HepG2 (cell line): ENCODE measurements around the gene ANKS1B. TPM values are rescaled to one million over a fixed set of nuclear protein-coding genes. Genes with fewer than 3 reads are reported as not detected.

ENCODE experiments used
- ATAC-seq: fragments of 200-7000 bp; cut with Tn5 transposase; 3 replicates; pipeline ENCODE4 v1.9.1; 2020; ENCODE audit warnings: mild to moderate bottlenecking, moderate library complexity
- BruUV-seq: library from RNA; stranded (reverse); fragments of 400-500 nt; replicated peaks from 2 replicates; lab custom pipeline; 2021; lab: Mats Ljungman, UMichigan
- CTCF ChIA-PET: fragments of 300-600 bp; formaldehyde crosslinking; extraction: SDS; loops from one replicate; lab custom pipeline; 2021; ENCODE audit warnings: low total read pairs, inconsistent platforms, low intra/inter-chr PET ratio; lab: Yijun Ruan, JAX
- POLR2A ChIA-PET: fragments of 350-600 bp; sonication (Branson Sonifier 250); formaldehyde crosslinking; loops from one replicate; lab custom pipeline; 2020; ENCODE audit warnings: antibody characterized with exemption, inconsistent platforms; lab: Yijun Ruan, JAX
- DNase-seq: peaks from one replicate; pipeline ENCODE4 v3.0.0-alpha.2; 2015; ENCODE audit warnings: low spot score
- FAIRE-seq: peaks from 3 replicates; lab custom pipeline; 2011; peaks lifted over from hg19 to GRCh38; lab: Jason Lieb, UNC
- H2AFZ ChIP-seq: one replicate; pipeline ENCODE4 v1.6.1; 2011; ENCODE audit warnings: low read length, inconsistent platforms
- H3K27ac ChIP-seq: fragments of 300-600 bp; 3 replicates; pipeline ENCODE4 v1.8.0; 2011; ENCODE audit warnings: mixed run types, mild to moderate bottlenecking, mixed read lengths, low read length, inconsistent platforms; ENCODE audit not compliant: insufficient read depth; ENCODE audit errors: extremely low read length
- H3K27me3 ChIP-seq, 2 experiments: fragments of 200-600 bp in 1 of 2; 2 replicates in 1 of 2; 3 replicates in 1 of 2; pipeline versions ENCODE4 v1.6.0 to v1.8.0; 2011; ENCODE audit warnings: low read length in 2 of 2, mild to moderate bottlenecking in 2 of 2, moderate library complexity in 2 of 2, inconsistent platforms in 1 of 2; ENCODE audit not compliant: insufficient read depth in 2 of 2, control insufficient read depth in 1 of 2
- H3K36me3 ChIP-seq, 2 experiments: fragments of 200-600 bp in 1 of 2; replicated peaks in 1 of 2; 2 replicates in 1 of 2; 3 replicates in 1 of 2; pipeline versions ENCODE4 v1.5.1 to v1.8.0; 2011; ENCODE audit warnings: low read length in 2 of 2, inconsistent platforms in 1 of 2; ENCODE audit not compliant: insufficient read depth in 2 of 2, control insufficient read depth in 1 of 2
- H3K4me1 ChIP-seq: 2 replicates; pipeline ENCODE4 v1.5.1; 2012; ENCODE audit warnings: low read length, inconsistent platforms; ENCODE audit not compliant: insufficient read depth
- H3K4me2 ChIP-seq: 2 replicates; pipeline ENCODE4 v1.6.0; 2011; ENCODE audit warnings: low read depth, low read length, inconsistent platforms
- H3K4me3 ChIP-seq, 3 experiments: fragments of 200-600 bp in 1 of 3; sonication (generic), shearing (Covaris generic) in 1 of 3; replicated peaks in 1 of 3; 2 replicates each; pipeline ENCODE4 v1.5.1; 2011 to 2016; ENCODE audit warnings: low read length in 3 of 3, inconsistent platforms in 2 of 3, low read depth in 2 of 3, mild to moderate bottlenecking in 2 of 3, control low read depth in 1 of 3, mixed read lengths in 1 of 3; ENCODE audit not compliant: insufficient read depth in 1 of 3
- H3K79me2 ChIP-seq: one replicate; pipeline ENCODE4 v1.6.1; 2011; ENCODE audit warnings: low read length, inconsistent platforms; ENCODE audit not compliant: insufficient read depth
- H3K9ac ChIP-seq: 2 replicates; pipeline ENCODE4 v1.6.0; 2011; ENCODE audit warnings: mild to moderate bottlenecking, low read depth, low read length, inconsistent platforms; ENCODE audit not compliant: insufficient read depth
- H3K9me3 ChIP-seq: 2 replicates; pipeline ENCODE4 v1.5.1; 2012; ENCODE audit warnings: mild to moderate bottlenecking, low read length
- H4K20me1 ChIP-seq: 2 replicates; pipeline ENCODE4 v1.6.0; 2011; ENCODE audit warnings: inconsistent platforms, mild to moderate bottlenecking, low read length, moderate library complexity; ENCODE audit not compliant: insufficient read depth
- ELF3 ChIP-seq: IDR thresholded peaks from 2 replicates; pipeline ENCODE4 v1.6.1; 2016; ENCODE audit warnings: missing genetic modification reagents, missing compliant biosample characterization
- KAT2B ChIP-seq: fragments of 150-350 bp; IDR thresholded peaks from 2 replicates; pipeline ENCODE4 v1.6.1; 2014; ENCODE audit warnings: low read depth, low read length, borderline replicate concordance
- KLF15 ChIP-seq: sonication (generic); formaldehyde crosslinking; IDR thresholded peaks from 2 replicates; pipeline ENCODE4 v1.8.1; 2023; ENCODE audit warnings: borderline replicate concordance, mild to moderate bottlenecking, inconsistent platforms, missing genetic modification reagents, mixed read lengths
- MIER2 ChIP-seq: IDR thresholded peaks from 2 replicates; pipeline ENCODE4 v1.6.1; 2016; ENCODE audit warnings: missing biosample characterization, missing genetic modification reagents
- ZNF142 ChIP-seq: sonication (generic); formaldehyde crosslinking; IDR thresholded peaks from 2 replicates; pipeline ENCODE4 v1.4.0; 2020; ENCODE audit warnings: missing genetic modification reagents
- ZNF761 ChIP-seq: sonication (generic); formaldehyde crosslinking; conservative IDR thresholded peaks from 2 replicates; pipeline ENCODE4 v1.4.0; 2020; ENCODE audit warnings: mild to moderate bottlenecking, missing genetic modification reagents
- WGBS: methylation state at CpG from one replicate; pipeline ENCODE4 v1.1.6; 2017; ENCODE audit warnings: low lambda C conversion rate; 5-methylcytosine and 5-hydroxymethylcytosine counted together
- in situ Hi-C: cut with HindIII; loops from 2 replicates; pipeline ENCODE4 v1.10.0; 2017; ENCODE audit warnings: low pct_unique_long_range_greater_than_20kb; ENCODE audit not compliant: extremely low pct_ligation_motif_present
- intact Hi-C: fragments of 100-400 bp; cut with micrococcal nuclease; formaldehyde crosslinking; loops from one replicate; pipeline ENCODE4 v1.10.0; 2022; ENCODE audit not compliant: unreplicated experiment
- polyA plus RNA-seq, 8 experiments: library from polyadenylated mRNA; depleted of rRNA in 3 of 8; stranded (reverse) in 7 of 8; unstranded in 1 of 8; fragments of >200 nt; fragmentation: Illumina TruSeq in 4 of 8; extraction: Trizol in 4 of 8; gene quantifications; 2 replicates each; pipeline versions ENCODE4 v1.2.1 to v1.2.3, GENCODE V29; 2011 to 2016; ENCODE audit warnings: low read depth in 4 of 8, missing spikeins in 1 of 8, mixed read lengths in 1 of 8; ENCODE audit not compliant: insufficient read depth in 1 of 8
- total RNA-seq, 5 experiments: library from RNA; depleted of rRNA; stranded (reverse); fragments of >200 nt; fragmentation: Illumina TruSeq; extraction: Trizol; gene quantifications; 2 replicates each; pipeline ENCODE4 v1.2.3, GENCODE V29; 2016; ENCODE audit warnings: low read depth in 1 of 5
- TF ChIP-seq, protein P1 (sequence below): sonication (generic); formaldehyde crosslinking; IDR thresholded peaks from 2 replicates; pipeline ENCODE4 v1.5.0; 2020; ENCODE audit warnings: missing genetic modification reagents

The ANKS1B gene
- total and polyA plus RNA-seq, 2 of the 13 experiments (the other 11 are each of a cell fraction or from before 2014, with no cell fraction given) = 0.15 TPM; not detected in 1

DNA sequence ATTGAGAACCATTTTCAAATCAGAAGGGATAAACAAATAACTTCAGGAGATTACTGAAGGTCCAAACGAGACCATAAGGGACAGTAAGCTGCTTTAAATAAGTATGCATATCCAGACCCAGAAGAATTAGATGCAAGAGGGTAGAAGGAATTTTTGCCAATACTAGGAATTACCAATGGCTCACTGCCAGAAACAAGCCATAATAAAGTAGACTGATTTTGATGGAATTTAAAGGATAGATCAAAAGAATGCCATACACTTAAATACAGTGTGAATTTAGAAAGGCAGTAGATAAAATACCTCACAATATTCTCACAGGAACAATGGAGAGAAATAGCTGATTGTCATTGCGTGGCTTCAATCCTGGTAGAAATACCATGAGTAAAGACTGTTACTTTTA is 5.3 kb downstream of the ANKS1B start:
- no peaks in the 10 kb centered on the region for H4K20me1 ChIP-seq
- no peaks in the 10 kb centered on the region for H3K9me3 ChIP-seq
- intact Hi-C loops = no loop called here
- in situ Hi-C loops = no loop called here
- H3K36me3 ChIP-seq = no peaks in the 10 kb centered on the region
- H3K9ac ChIP-seq = no peak overlapping the region
- CTCF ChIA-PET = no interaction called here
- no peak for FAIRE-seq
- no peaks in the 10 kb centered on the region for H3K4me1 ChIP-seq
- H3K79me2 ChIP-seq = no peaks in the 10 kb centered on the region
- POLR2A ChIA-PET = no interaction called here
- peaks cover 2 to 9% of the 10 kb centered on the region in 2 experiments; a peak in 2 of 5 replicates for H3K27me3 ChIP-seq
- no peak for TF ChIP-seq MIER2 (CRISPR knock-in tag)
- TF ChIP-seq ZNF142 (CRISPR knock-in tag) = no peak
- TF ChIP-seq, protein P1, sequence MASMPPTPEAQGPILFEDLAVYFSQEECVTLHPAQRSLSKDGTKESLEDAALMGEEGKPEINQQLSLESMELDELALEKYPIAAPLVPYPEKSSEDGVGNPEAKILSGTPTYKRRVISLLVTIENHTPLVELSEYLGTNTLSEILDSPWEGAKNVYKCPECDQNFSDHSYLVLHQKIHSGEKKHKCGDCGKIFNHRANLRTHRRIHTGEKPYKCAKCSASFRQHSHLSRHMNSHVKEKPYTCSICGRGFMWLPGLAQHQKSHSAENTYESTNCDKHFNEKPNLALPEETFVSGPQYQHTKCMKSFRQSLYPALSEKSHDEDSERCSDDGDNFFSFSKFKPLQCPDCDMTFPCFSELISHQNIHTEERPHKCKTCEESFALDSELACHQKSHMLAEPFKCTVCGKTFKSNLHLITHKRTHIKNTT = no peak
- no peak for TF ChIP-seq ELF3
- no peak for TF ChIP-seq ZNF761 (CRISPR knock-in tag)
- TF ChIP-seq KAT2B = no peak
- TF ChIP-seq KLF15 = no peak
- H3K4me2 ChIP-seq = no peak overlapping the region
- WGBS = 11% methylated on average over 2 of the region's 2 CpGs
- H3K27ac ChIP-seq = no peak overlapping the region
- no peak overlapping the region for H3K4me3 ChIP-seq
- no peak overlapping the region for H2AFZ ChIP-seq
- ATAC-seq = no peak
- DNase-seq = no peak
- no TSS peak for BruUV-seq
